Fibroblast of lung (primary cell): ENCODE results near the gene SYT7.

Source experiments
- CTCF ChIP-seq, 2 donors: IDR thresholded peaks in 1 of 2; conservative IDR thresholded peaks in 1 of 2; 1 replicate in 1 of 2; 2 replicates in 1 of 2; pipeline ENCODE4 v1.5.1; 2011 to 2012; ENCODE audit warnings: low read length in 2 of 2, control low read depth in 1 of 2, inconsistent platforms in 1 of 2, low read depth in 1 of 2, mild to moderate bottlenecking in 1 of 2
- EZH2 ChIP-seq: IDR thresholded peaks from 2 replicates; pipeline ENCODE4 v1.5.1; 2012; ENCODE audit warnings: low read length, control low read depth, mild to moderate bottlenecking; ENCODE audit errors: missing control alignments

- TF ChIP-seq CTCF (conservative IDR thresholded peaks at IDR 0.05 in 1 of 2, IDR thresholded peaks at IDR 0.05 in 1 of 2; ENCODE audit: low read depth in 1 of 2, low read length in 2 of 2) (no peak), EZH2 (no peak)
These were observed 7.9 kb upstream of the SYT7 start for GRCh38 chr11:61588728-61589191.
